ENCODE measurements around the gene PAF1.
"Not testable (repeated sequence)": the region's sequence is repeated elsewhere in the genome, so short reads cannot be mapped to it uniquely, and the experiment has no call there.

The PAF1 gene

GRCh38 chr19:39380521-39381502, 10.1 kb downstream of the PAF1 start:
- no peak for DNase-seq

GRCh38 chr19:39379865-39380396, 11.0 kb downstream of the PAF1 start:
- DNase-seq = no peak

- not testable (repeated sequence) for DNase-seq
Measured at GRCh38 chr19:39379366-39379765, 11.5 kb downstream of the PAF1 start.

- no peak for DNase-seq
Measured at GRCh38 chr19:39377373-39378362, 13.2 kb downstream of the PAF1 start.

GRCh38 chr19:39375929-39376328, 15.0 kb downstream of the PAF1 start:
- no peak for DNase-seq

GRCh38 chr19:39372941-39373340, 18.0 kb downstream of the PAF1 start:
- DNase-seq = no peak

GRCh38 chr19:39372047-39372802, 18.7 kb downstream of the PAF1 start:
- DNase-seq = no peak

- no peak for DNase-seq
Measured at GRCh38 chr19:39370735-39371134, 20.2 kb downstream of the PAF1 start.

GRCh38 chr19:39369200-39369599, 21.7 kb downstream of the PAF1 start:
- DNase-seq = no peak

- DNase-seq = no peak
Measured at GRCh38 chr19:39365531-39365930, 25.4 kb downstream of the PAF1 start.

GRCh38 chr19:39363901-39364457, 26.9 kb downstream of the PAF1 start:
- no peak for DNase-seq

- DNase-seq = no peak
Measured at GRCh38 chr19:39362682-39363657, 27.9 kb downstream of the PAF1 start.

GRCh38 chr19:39360599-39360998, 30.3 kb downstream of the PAF1 start:
- DNase-seq = no peak

GRCh38 chr19:39359026-39359425, 31.9 kb downstream of the PAF1 start:
- DNase-seq = no peak

- no peak for DNase-seq
Measured at GRCh38 chr19:39356647-39357046, 34.3 kb downstream of the PAF1 start.

GRCh38 chr19:39356073-39356472, 34.8 kb downstream of the PAF1 start:
- DNase-seq = no peak

GRCh38 chr19:39355253-39355652, 35.7 kb downstream of the PAF1 start:
- no peak for DNase-seq

- no peak for DNase-seq
Measured at GRCh38 chr19:39352381-39353255, 38.3 kb downstream of the PAF1 start.

GRCh38 chr19:39351537-39352064, 39.3 kb downstream of the PAF1 start:
- no peak for DNase-seq
